ENCODE results near the gene TREX2. TPM values are rescaled to one million over a fixed set of nuclear protein-coding genes. Genes with fewer than 3 reads are reported as not detected.

The TREX2 gene, protein sequence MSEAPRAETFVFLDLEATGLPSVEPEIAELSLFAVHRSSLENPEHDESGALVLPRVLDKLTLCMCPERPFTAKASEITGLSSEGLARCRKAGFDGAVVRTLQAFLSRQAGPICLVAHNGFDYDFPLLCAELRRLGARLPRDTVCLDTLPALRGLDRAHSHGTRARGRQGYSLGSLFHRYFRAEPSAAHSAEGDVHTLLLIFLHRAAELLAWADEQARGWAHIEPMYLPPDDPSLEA
- total RNA-seq, result 1 to 10 TPM in 3 of 9 donors, under 1 TPM in 5, not detected in 1; 0.28 to 4.3 (median 0.63) TPM
- polyA plus RNA-seq, result 1 to 10 TPM in 2 of 3 donors, not detected in 1; 1.7 to 1.8 TPM
- long read RNA-seq, donor 1, result 0 reads
- long read RNA-seq, donor 2, result 0 reads
- long read RNA-seq, donor 3, result 0 reads
- long read RNA-seq, donor 4, partial matches to known transcripts, result 5 of 5 reads
- long read RNA-seq, donor 4, other reads (novel, unspliced or antisense), result 0 of 5 reads
- long read RNA-seq, donor 5, partial matches to known transcripts, result 5 of 8 reads
- long read RNA-seq, donor 5, other reads (novel, unspliced or antisense), result 3 of 8 reads
- long read RNA-seq, donor 6, partial matches to known transcripts, result 6 of 6 reads
- long read RNA-seq, donor 6, other reads (novel, unspliced or antisense), result 0 of 6 reads
- long read RNA-seq, donor 7, result 0 reads
- long read RNA-seq, donor 8, result 0 reads
- long read RNA-seq, donor 9, result 0 reads
- long read RNA-seq, donor 10, result 0 reads

DNA sequence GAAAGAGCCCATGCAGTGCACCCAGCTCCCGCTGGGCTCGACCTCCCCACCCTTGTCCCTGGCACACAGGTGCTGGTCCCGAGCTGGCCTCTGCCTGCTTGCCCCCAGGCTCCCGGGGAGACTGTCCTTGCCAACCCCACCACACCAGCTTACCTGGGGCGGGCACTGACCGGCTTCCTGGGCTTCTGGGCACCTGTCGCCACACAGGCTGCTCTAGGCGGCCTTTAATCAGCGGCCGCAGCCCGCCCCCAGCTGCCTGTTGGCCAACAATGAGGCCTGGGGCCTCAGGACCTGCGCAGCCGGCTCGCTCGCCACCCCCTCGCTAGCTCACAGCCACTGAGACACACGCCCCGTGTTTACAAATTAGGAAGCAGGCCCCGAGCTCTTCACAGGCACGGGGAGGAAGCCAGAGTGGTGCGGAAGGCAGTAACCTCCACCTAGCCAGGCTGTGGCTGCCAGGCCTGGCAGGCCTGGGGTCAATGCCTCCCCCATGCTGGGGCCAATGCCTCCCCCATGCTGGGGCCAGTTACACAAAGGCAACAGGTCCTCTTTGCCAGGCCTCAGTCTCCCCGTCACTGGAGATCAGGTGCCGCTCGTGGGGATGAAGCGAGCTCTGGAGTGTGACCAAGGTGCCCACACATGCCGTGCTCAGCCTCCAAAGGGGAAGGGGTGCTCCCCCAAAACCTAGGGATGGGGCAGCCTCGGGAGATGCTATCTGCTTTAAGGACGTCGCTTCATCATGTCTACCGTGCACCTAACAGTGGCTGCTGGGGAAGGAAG, at the start of gene TREX2:
Gene TREX2 (minus strand): TSS at position 201 of the 780 bp plus-strand sequence. CDS start 626 bp downstream, outside the sequence.
- intact Hi-C loops (cut with DNase I), result no loop called here
- 86 to 88% (median 86%) methylated on average over 11 to 30 of the region's 30 CpGs; no CpG with 5 or more reads in 1 of the 4 donors for WGBS, 4 donors
- no peak for DNase-seq
- TF ChIP-seq, protein P1, sequence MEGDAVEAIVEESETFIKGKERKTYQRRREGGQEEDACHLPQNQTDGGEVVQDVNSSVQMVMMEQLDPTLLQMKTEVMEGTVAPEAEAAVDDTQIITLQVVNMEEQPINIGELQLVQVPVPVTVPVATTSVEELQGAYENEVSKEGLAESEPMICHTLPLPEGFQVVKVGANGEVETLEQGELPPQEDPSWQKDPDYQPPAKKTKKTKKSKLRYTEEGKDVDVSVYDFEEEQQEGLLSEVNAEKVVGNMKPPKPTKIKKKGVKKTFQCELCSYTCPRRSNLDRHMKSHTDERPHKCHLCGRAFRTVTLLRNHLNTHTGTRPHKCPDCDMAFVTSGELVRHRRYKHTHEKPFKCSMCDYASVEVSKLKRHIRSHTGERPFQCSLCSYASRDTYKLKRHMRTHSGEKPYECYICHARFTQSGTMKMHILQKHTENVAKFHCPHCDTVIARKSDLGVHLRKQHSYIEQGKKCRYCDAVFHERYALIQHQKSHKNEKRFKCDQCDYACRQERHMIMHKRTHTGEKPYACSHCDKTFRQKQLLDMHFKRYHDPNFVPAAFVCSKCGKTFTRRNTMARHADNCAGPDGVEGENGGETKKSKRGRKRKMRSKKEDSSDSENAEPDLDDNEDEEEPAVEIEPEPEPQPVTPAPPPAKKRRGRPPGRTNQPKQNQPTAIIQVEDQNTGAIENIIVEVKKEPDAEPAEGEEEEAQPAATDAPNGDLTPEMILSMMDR (IDR thresholded peaks at IDR 0.05), result no peak
- TF ChIP-seq POLR2A (IDR thresholded peaks at IDR 0.05), result no peak
- H3K4me1 ChIP-seq (replicated peaks in 1 of 2), result no peaks in the 10 kb centered on the region
- H3K27ac ChIP-seq, result no peak within 1 kb of the TSS
- no peak within 1 kb of the TSS for H3K4me3 ChIP-seq
- no peaks in the 10 kb centered on the region for H3K36me3 ChIP-seq (replicated peaks in 1 of 2)
- peaks cover 4% of the 10 kb centered on the region for H3K27me3 ChIP-seq
- no peaks in the 10 kb centered on the region for H3K9me3 ChIP-seq (replicated peaks in 1 of 3)

DNA sequence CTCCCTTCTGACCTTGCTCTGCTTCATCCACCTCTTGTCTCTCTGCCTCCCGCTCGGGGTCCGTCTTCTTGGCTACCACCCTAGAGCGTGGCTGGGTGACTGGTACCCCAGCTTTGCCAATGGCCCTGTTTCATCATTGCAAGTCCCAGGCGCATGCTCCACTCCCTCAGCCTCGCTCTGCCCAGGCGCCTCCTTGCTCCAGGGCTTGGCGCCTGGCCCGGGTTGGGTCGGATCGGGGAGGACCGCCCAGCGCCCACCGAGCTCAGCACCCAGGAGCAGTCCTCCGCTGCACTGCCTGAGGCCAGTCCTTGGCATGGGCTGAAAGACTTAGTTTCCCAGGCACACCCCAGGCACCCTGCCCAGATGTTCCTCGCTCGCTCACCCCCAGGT, 49.5 kb upstream of the TREX2 start:
- H3K4me1 ChIP-seq (replicated peaks in 1 of 2), result no peaks in the 10 kb centered on the region
- TF ChIP-seq, protein P1 (IDR thresholded peaks at IDR 0.05), result peak in 1 of 6 experiments; percentile 0
- TF ChIP-seq POLR2A (IDR thresholded peaks at IDR 0.05), result no peak
- peaks cover 11% of the 10 kb centered on the region for H3K27me3 ChIP-seq
- H3K36me3 ChIP-seq (replicated peaks in 1 of 2), result no peaks in the 10 kb centered on the region
- 22 to 57% (median 49%) methylated on average over 7 to 17 of the region's 17 CpGs for WGBS, 4 donors
- H3K9me3 ChIP-seq (replicated peaks in 1 of 3), result no peaks in the 10 kb centered on the region
- peak in 1 of 7 donors; percentile 12 for DNase-seq
- peak overlapping the region in 1 of 4 donors; percentile 38 for H3K4me3 ChIP-seq
- peak overlapping the region in 1 of 5 donors; percentile 81 for H3K27ac ChIP-seq
- intact Hi-C loops (cut with DNase I), result no loop called here

DNA sequence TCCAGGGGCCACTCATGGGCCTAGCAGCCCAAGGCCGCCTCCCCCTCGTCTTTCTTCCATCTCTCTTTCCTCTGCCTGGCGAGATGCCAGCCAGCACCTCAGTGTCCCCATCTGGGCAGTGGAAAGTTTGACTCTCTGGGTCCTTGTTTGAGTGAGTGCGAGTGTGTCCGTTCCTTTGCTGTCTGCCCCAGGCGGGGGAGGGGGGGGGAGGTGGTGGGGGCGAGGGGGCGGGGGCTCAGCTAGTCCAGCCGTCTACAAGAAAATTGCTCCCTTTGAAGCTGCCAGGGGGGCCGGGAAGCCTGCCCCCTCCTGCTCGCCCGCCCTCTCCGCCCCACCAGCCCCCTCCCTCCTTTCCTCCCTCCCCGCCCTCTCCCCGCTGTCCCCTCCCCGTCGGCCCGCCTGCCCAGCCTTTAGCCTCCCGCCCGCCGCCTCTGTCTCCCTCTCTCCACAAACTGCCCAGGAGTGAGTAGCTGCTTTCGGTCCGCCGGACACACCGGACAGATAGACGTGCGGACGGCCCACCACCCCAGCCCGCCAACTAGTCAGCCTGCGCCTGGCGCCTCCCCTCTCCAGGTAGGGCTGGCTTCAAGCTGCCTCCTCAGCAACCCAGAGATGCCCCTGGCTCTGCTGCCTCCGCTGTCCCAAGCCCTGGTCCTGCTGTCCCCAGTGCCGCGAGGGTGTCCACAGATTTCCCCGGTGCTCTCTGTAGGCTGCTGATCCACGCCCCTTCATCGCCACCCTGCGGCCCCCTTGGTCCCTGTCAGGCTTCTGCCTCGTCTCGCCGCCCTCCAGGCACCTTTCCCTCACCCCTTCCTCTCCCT, 48.9 kb upstream of the TREX2 start, which contains the start of gene BGN:
Gene BGN (plus strand): TSS at position 440 of the 821 bp plus-strand sequence. CDS start 9,652 bp downstream, outside the sequence.
- Histone ChIP-seq H3K4me3 (peak within 1 kb of the TSS in 1 of 4 donors; percentile 38), H3K4me1 (replicated peaks in 1 of 2) (no peaks in the 10 kb centered on the region), H3K27ac (peak within 1 kb of the TSS in 1 of 5 donors; percentile 81), H3K27me3 (peaks cover 11% of the 10 kb centered on the region), H3K36me3 (replicated peaks in 1 of 2) (no peaks in the 10 kb centered on the region), H3K9me3 (replicated peaks in 1 of 3) (no peaks in the 10 kb centered on the region)
- DNase-seq, result peak in 6 of 7 donors; percentile 43 to 65 (median 50)
- TF ChIP-seq, protein P1 (IDR thresholded peaks at IDR 0.05), result peak in 4 of 6 experiments; percentile 14 to 45 (median 36)
- no peak for TF ChIP-seq POLR2A (IDR thresholded peaks at IDR 0.05)
- intact Hi-C loops (cut with DNase I), result no loop called here
- 10 to 45% (median 21%) methylated on average over 8 to 37 of the region's 41 CpGs for WGBS, 4 donors
